ENCODE data around the gene ADGRF3. TPM values are rescaled to one million over a fixed set of nuclear protein-coding genes. Genes with fewer than 3 reads are reported as not detected.
"Not testable (repeated sequence)": the region's sequence is repeated elsewhere in the genome, so short reads cannot be mapped to it uniquely, and the experiment has no call there.

Gene ADGRF3
- total and polyA plus RNA-seq, 12 donors: 0.03 to 0.72 TPM; not detected in 10

DNA sequence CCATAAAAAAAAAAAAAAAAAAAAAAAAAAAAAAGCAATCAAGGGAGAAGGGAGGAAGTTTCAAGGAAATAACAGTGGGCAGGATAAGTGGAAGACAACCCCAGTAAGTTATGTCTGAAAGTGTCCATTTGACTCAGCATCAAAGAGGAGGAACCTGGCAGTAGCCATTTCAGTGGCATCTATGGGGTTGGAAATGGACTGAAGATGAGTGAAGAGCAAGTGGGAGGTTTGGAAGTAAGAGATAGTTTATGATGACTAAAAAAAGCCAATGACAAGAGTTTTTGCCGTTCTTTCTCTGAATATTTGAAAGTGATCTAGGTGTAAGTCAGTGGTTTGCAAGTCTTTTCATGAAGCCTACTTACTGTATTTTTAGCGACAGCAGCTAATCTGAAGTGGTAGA, 9.9 kb downstream of the ADGRF3 start:
- DNase-seq: no peak
- H3K36me3 ChIP-seq: no peaks in the 10 kb centered on the region
- WGBS, 2 donors: 87 to 92% methylated on average over 2 of the region's 2 CpGs
- no peak for ATAC-seq
- intact Hi-C loops (cut with DNase I): loop anchor here in 1 of 10 donors (10.0 kb wide), 1 partner anchor 92 kb away; the partner anchor contains the start of genes HADHA and HADHB
- H3K4me3 ChIP-seq: no peak overlapping the region
- H3K27me3 ChIP-seq: no peaks in the 10 kb centered on the region
- TF ChIP-seq, protein P1, sequence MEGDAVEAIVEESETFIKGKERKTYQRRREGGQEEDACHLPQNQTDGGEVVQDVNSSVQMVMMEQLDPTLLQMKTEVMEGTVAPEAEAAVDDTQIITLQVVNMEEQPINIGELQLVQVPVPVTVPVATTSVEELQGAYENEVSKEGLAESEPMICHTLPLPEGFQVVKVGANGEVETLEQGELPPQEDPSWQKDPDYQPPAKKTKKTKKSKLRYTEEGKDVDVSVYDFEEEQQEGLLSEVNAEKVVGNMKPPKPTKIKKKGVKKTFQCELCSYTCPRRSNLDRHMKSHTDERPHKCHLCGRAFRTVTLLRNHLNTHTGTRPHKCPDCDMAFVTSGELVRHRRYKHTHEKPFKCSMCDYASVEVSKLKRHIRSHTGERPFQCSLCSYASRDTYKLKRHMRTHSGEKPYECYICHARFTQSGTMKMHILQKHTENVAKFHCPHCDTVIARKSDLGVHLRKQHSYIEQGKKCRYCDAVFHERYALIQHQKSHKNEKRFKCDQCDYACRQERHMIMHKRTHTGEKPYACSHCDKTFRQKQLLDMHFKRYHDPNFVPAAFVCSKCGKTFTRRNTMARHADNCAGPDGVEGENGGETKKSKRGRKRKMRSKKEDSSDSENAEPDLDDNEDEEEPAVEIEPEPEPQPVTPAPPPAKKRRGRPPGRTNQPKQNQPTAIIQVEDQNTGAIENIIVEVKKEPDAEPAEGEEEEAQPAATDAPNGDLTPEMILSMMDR (IDR thresholded peaks at IDR 0.05): no peak
- H3K27ac ChIP-seq: no peak overlapping the region
- no peaks in the 10 kb centered on the region for H3K4me1 ChIP-seq
- no peaks in the 10 kb centered on the region for H3K9me3 ChIP-seq

DNA sequence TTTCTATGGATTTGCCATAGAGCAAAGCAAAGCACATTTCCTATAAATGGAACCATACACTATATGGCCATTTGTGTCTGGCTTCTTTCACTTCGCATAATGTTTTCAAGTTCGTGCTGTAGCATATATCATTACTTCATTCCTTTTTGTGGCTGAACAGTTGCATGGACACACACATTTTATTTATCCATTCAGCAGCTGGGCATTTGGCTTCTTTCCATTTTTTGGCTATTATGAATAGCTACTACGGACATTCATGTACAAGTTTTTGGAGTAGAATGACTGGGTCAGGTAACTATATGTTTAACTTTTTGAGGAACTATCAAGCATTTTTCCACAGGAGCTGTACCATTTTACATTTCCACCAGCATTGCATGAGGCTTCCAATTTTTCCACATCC, 11.4 kb downstream of the ADGRF3 start:
- 63 to 73% methylated on average over 3 of the region's 3 CpGs for WGBS, 2 donors
- H3K4me3 ChIP-seq: no peak overlapping the region
- H3K36me3 ChIP-seq: no peaks in the 10 kb centered on the region
- H3K27ac ChIP-seq: no peak overlapping the region
- intact Hi-C loops (cut with DNase I): loop anchor here in 1 of 10 donors (10.0 kb wide), 1 partner anchor 90 kb away; the partner anchor contains the start of genes HADHA and HADHB
- H3K4me1 ChIP-seq: peaks cover 0 to 1% (median 0%) of the 10 kb centered on the region in 9 donors
- no peaks in the 10 kb centered on the region for H3K27me3 ChIP-seq
- DNase-seq: no peak
- ATAC-seq: no peak
- TF ChIP-seq, protein P1 (IDR thresholded peaks at IDR 0.05): no peak
- H3K9me3 ChIP-seq: no peaks in the 10 kb centered on the region

DNA sequence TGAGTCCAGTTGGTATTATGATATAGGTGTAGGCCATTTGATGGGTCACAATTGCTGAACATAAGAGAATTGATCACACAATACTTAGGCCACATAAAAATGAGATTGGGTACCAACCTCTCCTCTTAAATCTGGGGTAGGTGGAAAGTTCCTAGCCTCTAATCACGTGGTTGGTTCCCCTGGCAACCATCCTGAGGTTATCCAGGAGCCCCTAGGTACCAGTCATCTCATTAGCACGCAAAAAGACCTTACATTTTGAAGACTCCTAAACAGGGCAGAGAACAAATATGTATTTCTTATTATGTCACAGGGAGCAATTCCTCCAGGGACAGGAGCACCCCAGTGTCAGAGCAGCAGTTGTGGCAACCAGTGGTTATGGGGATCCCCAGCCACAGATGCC, 13.3 kb downstream of the ADGRF3 start:
- Histone ChIP-seq H3K4me3 (no peak overlapping the region), H3K27ac (no peak overlapping the region), H3K27me3 (no peaks in the 10 kb centered on the region), H3K4me1 (peaks cover 0 to 7% (median 0%) of the 10 kb centered on the region in 9 donors), H3K36me3 (no peaks in the 10 kb centered on the region), H3K9me3 (no peaks in the 10 kb centered on the region)
- TF ChIP-seq, protein P1 (IDR thresholded peaks at IDR 0.05): no peak
- ATAC-seq: no peak
- WGBS, 2 donors: 21 to 58% methylated on average over 2 of the region's 2 CpGs
- intact Hi-C loops (cut with DNase I): loop anchor here in 4 of 10 donors (5.0 to 10.0 kb wide), 3 partner anchors 88 to 111 kb away; partner anchors contain the start of genes HADHA (in 3 of the 4) and HADHB (in 3 of the 4)
- DNase-seq: no peak

DNA sequence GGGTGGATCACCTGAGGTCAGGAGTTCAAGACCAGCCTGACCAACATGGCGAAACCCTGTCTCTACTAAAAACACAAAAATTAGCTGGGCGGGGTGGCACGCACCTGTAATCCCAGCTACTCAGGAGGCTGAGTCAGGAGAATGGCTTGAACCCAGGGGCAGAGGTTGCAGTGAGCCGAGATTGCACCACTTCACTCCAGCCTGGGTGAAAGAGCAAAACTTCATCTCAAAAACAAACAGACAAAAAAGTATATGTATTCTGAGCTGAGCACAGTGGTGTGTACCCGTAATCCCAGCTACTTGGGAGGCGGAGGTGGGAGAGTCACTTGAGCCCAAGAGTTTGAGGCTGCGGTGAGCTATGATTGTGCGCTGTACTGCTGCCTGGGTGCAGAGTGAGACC, 15.3 kb downstream of the ADGRF3 start:
- not testable (repeated sequence) for DNase-seq, H3K36me3 ChIP-seq, H3K4me1 ChIP-seq, H3K4me3 ChIP-seq, H3K27ac ChIP-seq, H3K9me3 ChIP-seq, ATAC-seq, H3K27me3 ChIP-seq
- intact Hi-C loops (cut with DNase I): loop anchor here in 4 of 10 donors (5.0 to 10.0 kb wide), 3 partner anchors 87 to 109 kb away; partner anchors contain the start of genes HADHA (in 3 of the 4) and HADHB (in 3 of the 4)
- WGBS, 2 donors: 91 to 95% methylated on average over 8 of the region's 8 CpGs

DNA sequence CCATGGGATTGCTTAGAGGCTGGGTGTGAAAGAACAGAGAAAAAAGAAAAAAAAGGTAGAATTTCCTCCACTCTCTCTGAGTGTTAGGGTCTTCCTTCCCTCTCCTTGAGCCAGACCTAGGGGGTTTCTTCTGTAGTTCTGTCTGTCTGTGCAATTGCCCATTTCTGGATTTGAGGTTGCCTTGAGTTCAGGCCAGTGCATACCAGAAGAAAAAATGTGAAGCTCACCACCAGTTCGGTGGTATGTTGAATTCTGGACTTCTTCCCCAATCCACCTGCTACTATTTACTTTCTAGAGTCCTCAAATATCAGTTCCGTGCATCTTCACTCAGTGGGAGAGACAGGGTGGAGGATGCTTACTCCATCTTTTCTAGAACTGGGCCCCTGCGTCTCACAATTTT, 16.0 kb downstream of the ADGRF3 start:
- TF ChIP-seq, protein P1 (IDR thresholded peaks at IDR 0.05): no peak
- no peaks in the 10 kb centered on the region for H3K9me3 ChIP-seq
- H3K36me3 ChIP-seq: no peaks in the 10 kb centered on the region
- no peaks in the 10 kb centered on the region for H3K27me3 ChIP-seq
- H3K27ac ChIP-seq: no peak overlapping the region
- WGBS, 2 donors: 81 to 86% methylated on average over 3 of the region's 3 CpGs
- no peak for DNase-seq
- ATAC-seq: no peak
- peaks cover 0 to 10% (median 0%) of the 10 kb centered on the region in 9 donors for H3K4me1 ChIP-seq
- no peak overlapping the region for H3K4me3 ChIP-seq
- intact Hi-C loops (cut with DNase I): loop anchor here in 4 of 10 donors (5.0 to 10.0 kb wide), 3 partner anchors 86 to 108 kb away; partner anchors contain the start of genes HADHA (in 3 of the 4) and HADHB (in 3 of the 4)
